Measurements from ENCODE around the gene COL21A1.

COL21A1 gene

GRCh38 chr6:56147766-56148165, 99.6 kb downstream of the COL21A1 start:
- ChIA-PET POLR2A (no interaction called here), CTCF (no interaction called here)
- no peak for DNase-seq (ENCODE audit: extremely low spot score)
- no peak for TF ChIP-seq SP1 (IDR thresholded peaks at IDR 0.05)
- no peak for TF ChIP-seq SUZ12 (IDR thresholded peaks at IDR 0.05)
- no peak for TF ChIP-seq HDGF (IDR thresholded peaks at IDR 0.05; ENCODE audit: borderline replicate concordance)
- no peak for TF ChIP-seq ELF4 (IDR thresholded peaks at IDR 0.05)

DNA sequence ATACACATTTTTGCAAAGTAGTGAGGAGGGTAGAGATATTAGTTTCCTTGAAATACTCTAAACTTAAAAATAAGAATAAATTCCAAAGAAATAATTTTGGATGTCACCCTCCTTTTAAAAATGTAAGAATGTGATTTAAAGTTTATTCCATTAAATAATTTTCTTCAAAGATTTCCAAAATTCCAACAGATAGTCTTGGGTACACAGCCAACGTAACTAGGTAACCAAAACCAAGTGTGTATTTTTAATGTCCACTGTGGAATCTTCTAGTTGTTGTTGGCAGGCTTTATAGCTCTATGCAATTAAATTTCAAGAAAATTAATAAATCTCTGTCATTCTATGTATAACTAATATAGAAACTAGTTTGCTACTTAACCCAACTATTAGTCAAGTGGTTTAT, 101.3 kb downstream of the COL21A1 start:
- ChIA-PET POLR2A (no interaction called here), CTCF (no interaction called here)
- TF ChIP-seq ELF4 (IDR thresholded peaks at IDR 0.05) = no peak
- TF ChIP-seq FOXK2 (IDR thresholded peaks at IDR 0.05) = no peak
- TF ChIP-seq BHLHE40 (IDR thresholded peaks at IDR 0.05; ENCODE audit: borderline replicate concordance) = no peak
- TF ChIP-seq FOXM1 (IDR thresholded peaks at IDR 0.05; ENCODE audit: borderline replicate concordance) = no peak
- no peak for TF ChIP-seq LEF1 (IDR thresholded peaks at IDR 0.05; ENCODE audit: borderline replicate concordance)
- DNase-seq (ENCODE audit: extremely low spot score) = no peak

GRCh38 chr6:56145616-56146015, 101.8 kb downstream of the COL21A1 start:
- POLR2A ChIA-PET = no interaction called here
- DNase-seq (ENCODE audit: extremely low spot score) = no peak

DNA sequence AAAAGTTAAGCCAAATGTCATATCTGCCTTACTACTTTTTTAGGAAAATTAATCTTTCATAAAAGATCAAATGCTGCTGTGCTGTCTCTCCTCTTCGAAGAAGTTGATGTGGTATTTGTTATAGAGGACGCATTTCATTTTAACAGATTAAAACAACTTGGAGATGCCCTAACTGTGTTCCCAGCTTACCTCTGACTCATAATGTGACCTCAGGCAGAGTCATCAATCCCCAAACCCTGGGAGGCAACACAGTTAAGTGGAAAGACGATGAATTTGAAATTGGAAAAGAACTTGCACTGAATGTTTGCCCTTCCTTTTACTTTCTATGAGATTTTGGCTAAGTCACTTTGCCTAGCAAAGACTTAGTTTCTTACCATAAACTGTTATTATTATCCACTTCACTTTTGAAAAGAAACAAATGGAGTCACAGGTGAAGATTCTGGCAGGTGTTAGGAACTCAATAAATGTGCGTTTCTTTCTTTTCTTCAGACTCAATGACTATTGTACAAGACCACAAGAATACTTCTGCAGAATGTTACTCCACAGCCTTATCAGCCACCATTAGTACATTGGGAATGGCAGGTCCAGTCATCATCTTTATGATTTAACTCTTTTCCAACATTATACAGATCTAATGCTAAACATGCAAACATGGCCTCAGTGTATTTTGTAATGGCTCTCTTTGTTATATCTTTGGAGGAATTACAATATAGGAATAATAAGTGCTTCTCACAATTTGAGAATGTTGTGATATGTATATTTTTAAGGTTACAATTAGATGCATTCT, 102.6 kb downstream of the COL21A1 start:
- POLR2A ChIA-PET = no interaction called here
- CTCF ChIA-PET = no interaction called here
- no peak for DNase-seq (ENCODE audit: extremely low spot score)
- TF ChIP-seq L3MBTL2 (conservative IDR thresholded peaks at IDR 0.05) = no peak
- TF ChIP-seq ELF4 (IDR thresholded peaks at IDR 0.05) = no peak
- TF ChIP-seq ZNF384 (IDR thresholded peaks at IDR 0.05) = no peak
- TF ChIP-seq SUZ12 (IDR thresholded peaks at IDR 0.05) = no peak
- no peak for TF ChIP-seq LEF1 (IDR thresholded peaks at IDR 0.05; ENCODE audit: borderline replicate concordance)
- TF ChIP-seq SP1 (IDR thresholded peaks at IDR 0.05) = no peak
- no peak for TF ChIP-seq CTBP1 (IDR thresholded peaks at IDR 0.05; ENCODE audit: borderline replicate concordance)
- no peak for TF ChIP-seq BHLHE40 (IDR thresholded peaks at IDR 0.05; ENCODE audit: borderline replicate concordance)
- TF ChIP-seq HDGF (IDR thresholded peaks at IDR 0.05; ENCODE audit: borderline replicate concordance) = no peak
- TF ChIP-seq PKNOX1 (IDR thresholded peaks at IDR 0.05) = no peak
- TF ChIP-seq FOXA1 (IDR thresholded peaks at IDR 0.05) = no peak
- no peak for TF ChIP-seq FOXM1 (IDR thresholded peaks at IDR 0.05; ENCODE audit: borderline replicate concordance)
- TF ChIP-seq ARNT (IDR thresholded peaks at IDR 0.05) = no peak
- no peak for TF ChIP-seq NFRKB (IDR thresholded peaks at IDR 0.05)
- no peak for TF ChIP-seq FOXK2 (IDR thresholded peaks at IDR 0.05)
- no peak for TF ChIP-seq TARDBP (IDR thresholded peaks at IDR 0.05)

More at GRCh38 chr6:56145616-56146015, 101.8 kb downstream of the COL21A1 start:
- CTCF ChIA-PET = no interaction called here
- TF ChIP-seq TARDBP (IDR thresholded peaks at IDR 0.05) = no peak
- TF ChIP-seq CTBP1 (IDR thresholded peaks at IDR 0.05; ENCODE audit: borderline replicate concordance) = no peak
- TF ChIP-seq ELF4 (IDR thresholded peaks at IDR 0.05) = no peak
- no peak for TF ChIP-seq ARNT (IDR thresholded peaks at IDR 0.05)
- no peak for TF ChIP-seq LEF1 (IDR thresholded peaks at IDR 0.05; ENCODE audit: borderline replicate concordance)

DNA sequence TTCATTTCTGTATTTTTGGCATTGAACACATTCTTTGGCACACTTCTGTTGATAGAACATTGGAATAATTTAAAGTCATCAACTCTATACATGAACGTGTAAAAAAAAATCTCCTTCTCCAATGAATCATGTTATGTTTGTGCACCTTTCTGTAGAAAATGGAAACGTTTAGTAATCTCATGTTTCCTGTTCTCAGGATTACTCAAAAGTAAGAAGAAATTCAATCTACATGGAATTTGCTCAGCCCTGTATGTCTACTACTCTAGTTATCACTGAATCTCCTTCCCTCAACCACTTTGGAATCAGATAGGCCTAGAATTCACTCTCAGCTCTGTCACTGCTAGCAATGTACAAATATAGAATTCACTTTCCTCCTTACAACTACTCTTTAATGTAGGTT, 103.6 kb downstream of the COL21A1 start:
- no peak for DNase-seq (ENCODE audit: extremely low spot score)
- ChIA-PET CTCF (no interaction called here), POLR2A (no interaction called here)
- TF ChIP-seq ELF4 (IDR thresholded peaks at IDR 0.05) (no peak), ARNT (IDR thresholded peaks at IDR 0.05) (no peak), FOXK2 (IDR thresholded peaks at IDR 0.05) (no peak), HDGF (IDR thresholded peaks at IDR 0.05; ENCODE audit: borderline replicate concordance) (no peak), TARDBP (IDR thresholded peaks at IDR 0.05) (no peak), FOXM1 (IDR thresholded peaks at IDR 0.05; ENCODE audit: borderline replicate concordance) (no peak), L3MBTL2 (conservative IDR thresholded peaks at IDR 0.05) (no peak), CTBP1 (IDR thresholded peaks at IDR 0.05; ENCODE audit: borderline replicate concordance) (no peak), SP1 (IDR thresholded peaks at IDR 0.05) (no peak), SUZ12 (IDR thresholded peaks at IDR 0.05) (no peak), FOXA1 (IDR thresholded peaks at IDR 0.05) (no peak), ZNF384 (IDR thresholded peaks at IDR 0.05) (no peak), PKNOX1 (IDR thresholded peaks at IDR 0.05) (no peak), LEF1 (IDR thresholded peaks at IDR 0.05; ENCODE audit: borderline replicate concordance) (no peak), NFRKB (IDR thresholded peaks at IDR 0.05) (no peak), BHLHE40 (IDR thresholded peaks at IDR 0.05; ENCODE audit: borderline replicate concordance) (no peak)

DNA sequence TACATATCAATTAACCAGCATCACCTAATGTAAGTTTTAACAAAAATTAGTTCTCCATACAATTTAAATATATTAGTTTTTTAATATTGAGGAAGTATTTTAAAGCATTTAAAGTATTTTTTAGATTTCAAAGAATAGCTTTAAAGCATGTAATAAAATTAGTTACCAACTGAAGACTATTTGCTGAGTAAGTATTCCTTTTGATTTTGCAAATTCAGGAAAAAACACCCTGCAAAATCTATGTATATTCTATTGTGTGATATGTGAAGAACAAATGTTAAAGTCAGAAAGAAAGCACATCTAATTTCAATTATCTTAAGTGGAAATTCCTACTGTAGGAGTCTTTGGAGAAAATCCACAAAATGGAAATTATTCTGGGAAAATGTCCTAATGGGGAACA, 107.3 kb downstream of the COL21A1 start:
- POLR2A ChIA-PET = no interaction called here
- TF ChIP-seq FOXM1 (IDR thresholded peaks at IDR 0.05; ENCODE audit: borderline replicate concordance) (no peak), NFRKB (IDR thresholded peaks at IDR 0.05) (no peak), L3MBTL2 (conservative IDR thresholded peaks at IDR 0.05) (no peak), ARNT (IDR thresholded peaks at IDR 0.05) (no peak), ZNF384 (IDR thresholded peaks at IDR 0.05) (no peak), SUZ12 (IDR thresholded peaks at IDR 0.05) (no peak), FOXA1 (IDR thresholded peaks at IDR 0.05) (no peak), TARDBP (IDR thresholded peaks at IDR 0.05) (no peak), HDGF (IDR thresholded peaks at IDR 0.05; ENCODE audit: borderline replicate concordance) (no peak), PKNOX1 (IDR thresholded peaks at IDR 0.05) (no peak)
- CTCF ChIA-PET = no interaction called here
- DNase-seq (ENCODE audit: extremely low spot score) = no peak
